Measurements from ENCODE around the gene DUSP12.

The DUSP12 gene

DNA sequence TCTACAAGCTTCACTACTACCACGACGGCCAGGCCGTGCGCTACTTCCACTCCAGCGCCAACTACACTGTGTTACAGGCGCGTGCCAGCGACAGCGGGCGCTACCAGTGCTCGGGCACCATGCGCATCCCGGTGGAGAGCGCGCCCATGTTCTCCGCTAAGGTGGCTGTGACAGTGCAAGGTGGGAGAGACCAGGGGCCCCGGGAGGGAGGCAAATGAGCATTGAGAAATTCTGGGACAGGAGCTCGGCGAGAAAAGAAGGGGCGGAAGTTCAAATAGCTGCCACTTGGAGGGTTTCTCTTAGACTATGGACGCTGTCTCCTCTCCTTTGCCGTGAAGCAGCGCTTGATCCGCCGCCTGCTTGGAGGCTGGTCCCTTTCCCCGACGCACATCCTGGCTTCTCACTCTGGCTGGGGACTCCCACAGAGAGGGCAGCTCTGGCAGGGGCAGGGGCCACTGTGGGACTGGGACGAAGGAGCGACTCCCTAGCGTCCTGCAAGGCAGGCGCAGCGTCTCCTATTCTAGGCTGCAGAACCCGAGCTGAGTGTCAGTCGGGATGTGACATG, 23.6 kb upstream of the DUSP12 start:
- ChIA-PET CTCF (interaction anchor here (0.7 to 2.9 kb wide), 10 partner anchors 9 to 240 kb away, joined by 3 to 28 read pairs (median 8); partner anchors contain the start of genes DUSP12 and FCRLA), POLR2A (interaction anchor here (1.1 to 1.5 kb wide), 2 partner anchors 13 to 24 kb away, joined by 4 to 5 read pairs; partner anchors contain the start of gene DUSP12)
- DNase-seq (ENCODE audit: low read depth, low spot score) = no peak
- peak overlapping the region; percentile 75 for H3K4me3 ChIP-seq (ENCODE audit: low read depth, low read length)
- TF ChIP-seq, protein P1, sequence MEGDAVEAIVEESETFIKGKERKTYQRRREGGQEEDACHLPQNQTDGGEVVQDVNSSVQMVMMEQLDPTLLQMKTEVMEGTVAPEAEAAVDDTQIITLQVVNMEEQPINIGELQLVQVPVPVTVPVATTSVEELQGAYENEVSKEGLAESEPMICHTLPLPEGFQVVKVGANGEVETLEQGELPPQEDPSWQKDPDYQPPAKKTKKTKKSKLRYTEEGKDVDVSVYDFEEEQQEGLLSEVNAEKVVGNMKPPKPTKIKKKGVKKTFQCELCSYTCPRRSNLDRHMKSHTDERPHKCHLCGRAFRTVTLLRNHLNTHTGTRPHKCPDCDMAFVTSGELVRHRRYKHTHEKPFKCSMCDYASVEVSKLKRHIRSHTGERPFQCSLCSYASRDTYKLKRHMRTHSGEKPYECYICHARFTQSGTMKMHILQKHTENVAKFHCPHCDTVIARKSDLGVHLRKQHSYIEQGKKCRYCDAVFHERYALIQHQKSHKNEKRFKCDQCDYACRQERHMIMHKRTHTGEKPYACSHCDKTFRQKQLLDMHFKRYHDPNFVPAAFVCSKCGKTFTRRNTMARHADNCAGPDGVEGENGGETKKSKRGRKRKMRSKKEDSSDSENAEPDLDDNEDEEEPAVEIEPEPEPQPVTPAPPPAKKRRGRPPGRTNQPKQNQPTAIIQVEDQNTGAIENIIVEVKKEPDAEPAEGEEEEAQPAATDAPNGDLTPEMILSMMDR (IDR thresholded peaks at IDR 0.05; ENCODE audit: insufficient read depth, low read length, missing control alignments) = peak; percentile 55

DNA sequence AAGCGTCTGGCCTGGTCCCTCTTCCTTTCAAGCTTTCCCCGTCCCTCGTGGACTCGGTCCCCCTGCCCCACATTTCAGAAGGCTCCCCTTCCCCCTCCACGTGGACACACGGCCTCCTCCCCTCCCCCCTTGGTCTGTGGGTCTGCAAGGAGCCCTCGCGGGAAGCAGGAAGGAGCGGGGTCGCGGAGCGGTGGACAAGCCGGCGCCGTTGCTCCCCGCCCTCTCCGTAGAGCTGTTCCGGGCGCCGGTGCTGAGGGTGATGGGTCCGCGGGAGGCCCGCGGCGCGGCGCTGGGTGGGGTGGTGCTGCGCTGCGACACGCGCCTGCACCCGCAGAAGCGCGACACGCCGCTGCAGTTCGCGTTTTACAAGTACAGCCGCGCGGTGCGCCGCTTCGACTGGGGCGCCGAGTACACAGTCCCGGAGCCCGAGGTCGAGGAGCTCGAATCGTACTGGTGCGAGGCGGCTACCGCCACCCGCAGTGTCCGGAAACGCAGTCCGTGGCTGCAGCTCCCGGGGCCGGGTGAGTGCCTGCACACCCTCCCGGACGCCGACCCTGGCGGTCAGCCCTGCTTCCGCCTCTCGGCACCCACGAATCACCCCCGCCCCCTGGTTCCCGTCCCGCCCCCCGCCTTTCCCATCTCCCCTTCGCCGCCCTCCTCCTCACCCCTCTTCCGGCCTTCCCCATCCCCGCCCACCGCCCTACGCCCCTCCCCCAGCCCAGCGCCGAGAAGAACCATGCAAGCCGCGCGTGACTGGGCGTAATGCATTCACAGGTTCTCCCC, 22.9 kb upstream of the DUSP12 start:
- TF ChIP-seq, protein P1 (IDR thresholded peaks at IDR 0.05; ENCODE audit: insufficient read depth, low read length, missing control alignments) = no peak
- ChIA-PET POLR2A (interaction anchor here (1.1 to 1.5 kb wide), 3 partner anchors 12 to 23 kb away, joined by 4 to 5 read pairs (median 4); partner anchors contain the start of genes DUSP12 and FCRLA), CTCF (interaction anchor here (1.3 to 2.9 kb wide), 8 partner anchors 8 to 23 kb away, joined by 4 to 28 read pairs (median 10); partner anchors contain the start of genes DUSP12 and FCRLA)
- H3K4me3 ChIP-seq (ENCODE audit: low read depth, low read length) = peak overlapping the region; percentile 75
- no peak for DNase-seq (ENCODE audit: low read depth, low spot score)

DNA sequence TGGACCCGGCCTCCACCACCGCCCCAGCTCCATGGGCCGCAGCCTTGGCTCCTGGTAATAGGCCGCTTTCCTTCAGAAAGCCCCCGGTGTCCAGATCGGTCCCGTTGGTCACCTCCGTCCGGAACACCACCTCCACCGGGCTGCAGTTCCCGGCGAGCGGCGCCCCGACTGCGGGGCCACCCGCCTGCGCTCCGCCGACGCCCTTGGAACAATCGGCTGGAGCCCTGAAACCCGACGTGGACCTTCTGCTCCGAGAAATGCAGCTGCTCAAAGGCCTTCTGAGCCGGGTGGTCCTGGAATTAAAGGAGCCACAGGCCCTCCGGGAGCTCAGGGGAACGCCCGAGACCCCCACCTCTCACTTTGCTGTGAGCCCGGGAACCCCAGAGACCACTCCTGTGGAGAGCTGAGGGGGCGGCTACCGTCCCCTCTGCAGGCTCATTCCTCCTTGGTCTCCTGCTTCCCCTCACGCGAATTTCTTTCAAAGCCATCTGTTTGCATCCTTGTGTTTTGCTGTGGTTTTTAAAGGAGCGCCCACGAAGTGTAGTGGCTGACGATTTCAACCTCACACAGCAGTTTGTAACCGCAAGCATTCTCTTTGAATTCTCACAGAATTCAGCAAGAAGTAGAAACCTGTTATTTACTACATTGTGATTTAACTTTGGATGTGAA, 22.2 kb upstream of the DUSP12 start:
- TF ChIP-seq, protein P1 (IDR thresholded peaks at IDR 0.05; ENCODE audit: insufficient read depth, low read length, missing control alignments) = no peak
- peak overlapping the region; percentile 75 for H3K4me3 ChIP-seq (ENCODE audit: low read depth, low read length)
- ChIA-PET CTCF (interaction anchor here (1.3 to 2.9 kb wide), 8 partner anchors 7 to 22 kb away, joined by 4 to 28 read pairs (median 10); partner anchors contain the start of genes DUSP12 and FCRLA), POLR2A (interaction anchor here (1.1 to 1.5 kb wide), 3 partner anchors 11 to 22 kb away, joined by 4 to 5 read pairs (median 4); partner anchors contain the start of genes DUSP12 and FCRLA)
- DNase-seq (ENCODE audit: low read depth, low spot score) = no peak

DNA sequence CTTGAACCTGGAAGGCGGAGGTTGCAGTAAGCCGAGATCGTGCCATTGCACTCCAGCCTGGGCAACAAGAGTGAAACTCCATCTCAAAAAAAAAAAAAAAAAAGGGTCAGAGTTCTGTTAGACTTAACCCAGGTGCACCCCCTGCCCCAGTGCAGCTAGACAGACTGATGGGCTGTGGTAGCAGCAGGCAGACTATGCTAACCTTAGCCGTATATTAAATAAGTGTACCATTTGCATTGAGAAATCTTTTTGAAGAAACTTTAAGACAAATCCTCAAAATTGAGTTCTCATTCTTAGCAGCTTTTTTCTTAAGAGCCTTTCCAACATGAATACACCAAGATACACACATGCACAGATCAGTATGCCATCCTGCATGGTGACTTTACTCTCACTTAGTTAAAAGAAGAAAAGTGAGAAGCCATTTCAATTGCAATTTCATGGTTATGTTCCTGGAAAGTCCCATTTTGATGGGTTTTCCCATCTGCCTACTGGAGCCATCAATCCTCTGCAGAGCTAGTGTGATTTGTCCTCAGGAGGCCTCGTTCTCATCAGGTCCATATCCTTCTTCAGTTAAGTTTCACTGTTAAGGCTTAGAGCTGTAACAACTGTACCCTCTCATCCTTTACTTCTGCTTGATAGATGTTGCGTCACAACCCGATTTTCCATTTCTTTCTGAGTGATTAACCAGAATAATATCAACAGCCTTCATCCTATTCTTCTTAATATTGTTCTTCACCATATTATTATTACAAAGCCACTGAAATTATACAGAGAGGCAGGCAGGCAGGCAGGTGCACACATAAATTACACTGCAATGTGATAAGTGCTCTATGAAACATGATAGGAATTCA, 21.0 kb upstream of the DUSP12 start:
- TF ChIP-seq, protein P1 (IDR thresholded peaks at IDR 0.05; ENCODE audit: insufficient read depth, low read length, missing control alignments) = no peak
- POLR2A ChIA-PET = no interaction called here
- no peak for DNase-seq (ENCODE audit: low read depth, low spot score)
- CTCF ChIA-PET = interaction anchor here (1.9 to 2.8 kb wide), 3 partner anchors 10 to 15 kb away, joined by 7 to 18 read pairs (median 9); no protein-coding TSS in a partner anchor
- H3K4me3 ChIP-seq (ENCODE audit: low read depth, low read length) = no peak overlapping the region

DNA sequence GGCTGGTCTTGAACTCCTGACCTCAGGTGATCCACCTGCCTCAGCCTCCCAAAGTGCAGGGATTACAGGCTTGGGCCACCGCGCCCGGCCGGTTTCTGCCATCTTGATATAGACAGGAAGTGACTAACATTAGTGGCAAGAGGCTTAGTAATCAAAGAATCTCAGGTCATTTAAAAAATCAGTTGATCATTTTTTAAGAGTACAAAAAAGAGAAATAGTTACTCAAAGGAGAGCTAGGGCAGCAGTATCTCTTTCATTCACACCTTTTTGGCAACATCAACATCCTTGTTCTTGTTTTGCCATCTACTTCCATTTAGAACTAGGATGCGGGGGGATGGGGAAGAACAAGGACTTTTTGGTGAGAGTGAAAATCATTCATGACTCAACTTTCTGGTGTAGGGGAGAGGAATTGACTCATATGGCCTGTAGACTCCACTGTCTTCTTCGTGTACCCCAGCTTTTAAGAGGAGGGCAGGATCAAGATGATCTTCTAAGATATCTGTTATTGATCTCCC, 19.5 kb upstream of the DUSP12 start:
- TF ChIP-seq, protein P1 (IDR thresholded peaks at IDR 0.05; ENCODE audit: insufficient read depth, low read length, missing control alignments) = no peak
- H3K4me3 ChIP-seq (ENCODE audit: low read depth, low read length) = no peak overlapping the region
- ChIA-PET POLR2A (interaction anchor here (0.6 kb wide), 1 partner anchor 9 kb away, joined by 3 read pairs; no protein-coding TSS in a partner anchor), CTCF (interaction anchor here (1.9 to 2.8 kb wide), 3 partner anchors 8 to 13 kb away, joined by 7 to 18 read pairs (median 9); no protein-coding TSS in a partner anchor)
- no peak for DNase-seq (ENCODE audit: low read depth, low spot score)
